HG03354 (cell line): ENCODE results near the gene PPP2R3B.
"Not testable (repeated sequence)": the region's sequence is repeated elsewhere in the genome, so short reads cannot be mapped to it uniquely, and the experiment has no call there.

Experiments
- ATAC-seq: cut with Tn5 transposase; IDR thresholded peaks from one replicate; pipeline ENCODE4 v1.9.1; 2021; ENCODE audit warnings: mild to moderate bottlenecking; ENCODE audit not compliant: unreplicated experiment, poor library complexity, severe bottlenecking

Gene PPP2R3B, protein sequence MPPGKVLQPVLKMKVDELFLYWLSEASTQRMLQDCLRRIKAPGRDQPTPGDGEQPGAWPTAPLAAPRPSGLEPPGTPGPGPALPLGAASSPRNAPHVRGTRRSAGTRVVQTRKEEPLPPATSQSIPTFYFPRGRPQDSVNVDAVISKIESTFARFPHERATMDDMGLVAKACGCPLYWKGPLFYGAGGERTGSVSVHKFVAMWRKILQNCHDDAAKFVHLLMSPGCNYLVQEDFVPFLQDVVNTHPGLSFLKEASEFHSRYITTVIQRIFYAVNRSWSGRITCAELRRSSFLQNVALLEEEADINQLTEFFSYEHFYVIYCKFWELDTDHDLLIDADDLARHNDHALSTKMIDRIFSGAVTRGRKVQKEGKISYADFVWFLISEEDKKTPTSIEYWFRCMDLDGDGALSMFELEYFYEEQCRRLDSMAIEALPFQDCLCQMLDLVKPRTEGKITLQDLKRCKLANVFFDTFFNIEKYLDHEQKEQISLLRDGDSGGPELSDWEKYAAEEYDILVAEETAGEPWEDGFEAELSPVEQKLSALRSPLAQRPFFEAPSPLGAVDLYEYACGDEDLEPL

DNA sequence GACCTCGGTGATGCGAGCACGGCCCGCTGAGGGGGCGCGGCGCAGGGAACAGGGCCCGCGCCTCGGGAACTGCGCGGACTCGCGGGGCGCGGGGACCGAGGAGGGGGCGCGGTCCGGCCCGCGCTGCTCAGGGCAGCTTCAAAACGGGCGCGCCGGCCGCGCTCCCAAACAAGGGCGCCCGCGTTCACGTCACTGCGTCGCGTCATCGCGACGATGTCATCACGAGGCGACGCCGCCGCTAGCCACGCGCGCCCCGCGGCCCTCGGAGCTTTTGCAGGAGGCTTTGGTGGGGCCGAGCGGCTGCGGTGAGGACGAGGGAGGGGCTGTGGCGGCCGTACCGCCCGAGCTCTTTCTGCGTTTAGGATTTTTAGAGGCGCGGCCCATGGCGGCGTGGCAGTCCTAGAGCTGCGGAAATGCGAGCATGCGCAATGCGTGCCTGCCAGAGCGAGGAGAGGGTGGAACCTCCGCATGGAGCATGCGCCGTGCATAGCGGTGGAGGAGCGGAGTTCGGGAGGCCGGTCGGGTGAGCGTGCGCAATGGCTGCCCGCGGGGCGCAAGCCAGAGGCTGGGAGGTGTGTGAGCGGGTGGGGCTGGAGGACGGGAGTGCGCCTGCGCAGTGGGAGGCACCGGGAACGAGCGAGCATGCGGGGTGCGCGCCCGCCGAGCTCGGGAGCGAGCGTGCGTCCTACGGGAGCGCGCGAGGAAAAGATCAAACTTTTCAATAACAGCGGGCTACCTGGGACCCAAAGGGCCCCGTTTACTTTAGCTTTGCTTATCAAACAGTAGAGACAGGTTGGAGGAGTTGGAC is at the start of gene PPP2R3B:
TSS of gene PPP2R3B (minus strand) at position 140 of the 808 bp plus-strand sequence. CDS start 216 bp downstream, outside the sequence.
- peak; percentile 95 for ATAC-seq

DNA sequence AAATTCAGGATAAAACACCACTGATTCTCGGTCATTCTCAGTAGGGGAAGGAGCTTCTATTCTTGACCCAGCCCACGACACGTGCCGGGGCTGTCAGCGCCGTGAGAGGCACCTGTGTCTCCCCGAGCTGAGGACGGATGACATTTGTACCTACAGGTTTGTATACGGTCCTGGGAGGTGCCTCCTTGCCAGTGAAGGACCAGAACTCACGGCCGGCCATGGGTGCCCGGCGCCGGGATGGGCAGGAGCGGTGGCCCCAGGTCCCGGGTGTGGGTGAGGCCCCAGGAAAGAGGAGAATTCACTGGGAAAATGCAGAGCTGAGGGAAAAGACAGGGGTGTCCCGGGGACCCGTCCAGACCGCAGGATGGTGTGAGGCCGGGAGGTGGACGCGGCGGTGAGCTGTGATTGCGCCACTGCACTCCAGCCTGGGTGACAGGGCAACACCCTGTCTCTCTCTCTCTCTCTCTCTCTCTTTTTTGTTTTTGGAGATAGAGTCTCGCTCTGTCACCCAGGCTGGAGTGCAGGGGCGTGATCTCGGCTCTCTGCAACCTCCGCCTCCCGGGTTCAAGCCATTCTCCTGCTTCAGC is 48.9 kb upstream of the PPP2R3B start:
- ATAC-seq: no peak

DNA sequence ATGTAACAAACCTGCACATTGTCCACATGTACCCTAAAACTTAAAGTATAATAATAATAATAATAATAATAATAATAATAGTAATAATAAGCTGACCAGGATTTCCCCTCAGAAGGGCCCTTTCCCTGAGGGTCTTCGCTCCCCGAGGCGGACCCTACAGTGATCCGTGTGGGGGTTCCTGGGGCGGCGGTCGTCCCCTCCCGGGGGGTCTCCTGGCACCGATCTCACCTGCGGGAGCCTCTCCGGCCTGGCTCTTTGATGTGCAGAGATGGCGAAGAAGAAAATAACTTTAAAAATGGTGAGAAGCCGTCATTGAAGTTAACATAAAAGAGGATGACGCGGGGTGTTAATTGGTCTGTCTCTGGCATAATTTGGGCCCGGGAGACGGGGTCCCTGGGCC is 48.2 kb upstream of the PPP2R3B start:
- ATAC-seq: no peak

DNA sequence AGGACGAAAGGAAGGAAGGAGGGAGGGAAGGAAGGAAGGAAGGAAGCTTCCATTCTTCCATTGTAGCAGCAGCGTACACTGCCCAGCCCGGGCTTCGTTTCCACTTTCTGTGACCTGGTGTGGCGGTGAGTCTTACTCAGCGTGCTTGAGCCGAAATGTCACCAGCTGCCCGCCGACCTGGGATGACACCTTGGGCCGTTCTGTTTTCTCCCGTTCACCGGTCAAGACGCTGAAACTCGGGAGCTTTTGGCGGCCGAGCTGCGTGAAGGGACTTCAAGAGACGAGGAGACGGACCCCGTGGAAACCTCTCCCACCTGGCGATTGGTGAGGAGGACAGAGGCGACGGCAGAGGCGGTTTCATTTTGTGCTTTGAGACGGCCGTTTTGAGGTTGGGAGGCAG is 47.1 kb upstream of the PPP2R3B start:
- ATAC-seq: no peak

DNA sequence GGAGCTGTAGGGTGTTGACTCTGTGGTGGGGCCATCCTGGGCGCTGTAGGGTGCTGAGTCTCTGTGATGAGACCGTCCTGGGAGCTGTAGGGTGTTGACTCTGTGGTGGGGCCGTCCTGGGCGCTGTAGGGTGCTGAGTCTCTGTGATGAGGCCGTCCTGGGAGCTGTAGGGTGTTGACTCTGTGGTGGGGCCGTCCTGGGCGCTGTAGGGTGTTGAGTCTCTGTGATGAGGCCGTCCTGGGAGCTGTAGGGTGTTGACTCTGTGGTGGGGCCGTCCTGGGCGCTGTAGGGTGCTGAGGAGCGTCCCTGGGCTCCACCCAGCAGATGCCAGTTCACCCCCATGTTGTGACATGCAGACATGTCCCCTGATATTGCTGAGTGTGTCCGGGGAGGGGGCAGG is 46.0 kb upstream of the PPP2R3B start:
- ATAC-seq: not testable (repeated sequence)

DNA sequence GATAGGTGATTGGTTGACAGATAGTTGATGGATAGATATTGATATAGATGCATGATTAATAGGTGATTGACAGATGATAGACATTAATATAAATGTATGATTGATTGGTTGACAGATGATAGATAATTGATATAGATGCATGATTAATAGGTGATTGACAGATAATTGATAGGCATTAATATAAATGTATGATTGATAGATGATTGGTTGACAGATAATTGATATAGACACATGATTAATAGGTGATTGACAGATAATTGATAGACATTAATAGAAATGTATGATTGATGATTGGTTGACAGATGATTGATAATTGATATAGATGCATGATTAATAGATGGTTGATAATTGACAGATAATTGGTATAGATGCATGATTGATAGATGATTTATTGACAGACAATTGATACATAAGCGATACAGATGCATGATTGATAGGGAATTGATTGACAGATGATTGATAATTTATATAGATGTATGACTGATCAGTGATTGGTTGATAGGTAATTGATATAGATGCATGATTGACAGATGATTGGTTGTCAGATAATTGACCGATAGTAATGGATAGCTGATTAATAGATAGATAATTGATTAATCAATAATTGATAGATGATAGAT is 44.9 kb upstream of the PPP2R3B start:
- no peak for ATAC-seq

DNA sequence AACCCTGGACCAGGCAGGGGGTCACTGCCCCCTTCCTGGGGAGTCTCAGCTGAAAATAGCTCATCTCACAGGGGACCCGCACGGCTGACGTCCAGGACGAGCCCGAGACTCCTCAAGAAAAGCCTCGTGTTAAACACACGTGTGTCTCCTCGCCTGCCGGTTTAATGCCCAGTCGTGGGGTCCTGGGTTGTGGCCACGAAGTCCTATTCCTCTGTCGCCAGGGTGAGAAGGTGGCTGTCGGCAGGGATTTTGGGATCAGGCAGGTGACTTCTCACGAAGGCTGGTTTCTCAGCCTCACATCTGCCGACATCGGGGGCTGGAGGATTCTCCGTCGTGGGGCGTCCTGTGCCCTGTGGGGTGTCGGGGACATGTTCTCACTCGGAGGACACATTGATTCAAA is 44.3 kb upstream of the PPP2R3B start:
- no peak for ATAC-seq

DNA sequence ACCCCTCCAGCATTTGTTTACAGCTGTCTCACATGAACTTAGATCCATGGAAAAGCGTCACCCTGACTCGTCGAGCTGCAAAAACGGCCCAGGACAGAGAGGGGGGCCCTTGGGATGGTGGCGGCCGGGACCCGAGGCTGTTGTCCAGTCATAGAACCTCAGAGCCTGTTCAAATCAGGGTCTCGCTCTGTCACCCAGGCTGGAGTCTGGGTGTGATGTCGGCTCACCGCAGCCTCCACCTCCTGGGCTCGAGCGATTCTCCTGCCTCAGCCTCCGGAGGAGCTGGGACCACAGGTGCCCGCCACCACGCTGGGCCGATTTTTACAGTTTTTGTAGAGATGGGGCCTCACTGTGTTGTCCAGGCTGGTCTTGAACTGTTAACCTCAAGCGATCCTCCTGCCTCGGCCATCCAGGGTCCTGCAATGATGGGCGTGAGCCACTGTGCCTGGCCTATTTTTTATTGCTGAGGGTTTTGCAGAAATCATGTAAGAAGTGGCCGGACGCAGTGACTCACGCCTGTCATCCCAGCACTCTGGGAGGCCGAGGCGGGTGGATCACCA is 42.6 kb upstream of the PPP2R3B start:
- no peak for ATAC-seq

DNA sequence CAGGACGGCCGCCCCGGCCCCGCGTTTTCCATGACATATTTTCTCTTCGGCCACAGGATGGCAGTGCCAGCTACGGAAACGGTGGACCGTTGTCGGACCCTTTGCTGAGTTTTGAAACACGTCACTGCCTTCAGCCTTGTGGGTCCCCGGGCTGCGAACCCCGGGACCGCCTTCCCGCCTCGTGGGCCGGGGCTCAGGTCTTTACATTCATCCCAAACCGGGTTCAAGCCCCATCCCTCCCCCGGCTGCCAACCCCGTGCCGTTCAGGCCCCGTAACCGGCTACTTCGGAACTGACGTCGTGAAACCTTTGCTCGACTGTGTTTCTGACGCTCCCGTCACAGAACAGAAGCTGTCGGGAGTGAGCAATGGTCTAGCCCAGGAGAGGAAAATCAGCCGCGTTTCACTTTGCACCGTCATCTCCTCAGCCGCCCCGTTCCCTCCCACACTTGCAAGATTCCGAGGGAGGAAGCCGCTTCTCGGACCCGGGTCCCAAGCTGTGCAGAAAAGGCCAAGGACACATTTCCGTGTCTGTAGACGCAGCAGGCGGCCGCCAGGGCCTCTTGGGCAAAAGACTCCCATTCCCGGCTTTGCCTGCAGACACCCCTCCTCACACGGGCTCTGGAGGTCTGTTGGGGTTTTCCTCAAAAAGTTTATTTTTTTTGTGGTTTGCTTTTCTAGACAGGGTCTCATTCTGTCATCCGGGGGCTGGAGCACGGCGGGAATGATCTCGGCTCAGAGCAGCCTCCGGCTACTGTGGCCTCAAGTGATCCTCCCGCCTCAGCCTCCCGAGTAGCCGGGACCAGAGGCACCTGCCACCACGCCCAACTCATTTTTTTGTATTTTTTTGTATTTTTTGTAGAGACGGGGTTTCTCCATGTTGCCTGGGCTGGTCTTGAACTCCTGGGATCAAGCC is 41.4 kb upstream of the PPP2R3B start:
- no peak for ATAC-seq

DNA sequence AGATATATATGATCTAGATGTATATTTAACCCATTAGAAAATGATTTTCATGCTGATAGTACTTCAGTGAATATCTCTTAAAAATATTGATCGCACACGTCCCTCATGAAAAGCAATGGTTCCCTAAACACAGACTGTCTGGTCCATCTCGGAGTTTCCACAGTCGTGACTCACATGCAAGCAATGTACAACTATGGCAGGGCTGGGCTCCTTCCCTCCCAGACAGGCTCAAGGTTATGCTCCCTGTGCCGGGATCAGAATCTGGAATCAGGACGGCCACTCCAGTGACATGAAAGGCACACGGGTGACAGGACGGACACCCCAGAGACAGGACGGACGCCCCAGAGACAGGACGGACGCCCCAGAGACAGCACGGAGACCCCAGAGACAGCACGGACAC is 40.2 kb upstream of the PPP2R3B start:
- ATAC-seq: no peak

DNA sequence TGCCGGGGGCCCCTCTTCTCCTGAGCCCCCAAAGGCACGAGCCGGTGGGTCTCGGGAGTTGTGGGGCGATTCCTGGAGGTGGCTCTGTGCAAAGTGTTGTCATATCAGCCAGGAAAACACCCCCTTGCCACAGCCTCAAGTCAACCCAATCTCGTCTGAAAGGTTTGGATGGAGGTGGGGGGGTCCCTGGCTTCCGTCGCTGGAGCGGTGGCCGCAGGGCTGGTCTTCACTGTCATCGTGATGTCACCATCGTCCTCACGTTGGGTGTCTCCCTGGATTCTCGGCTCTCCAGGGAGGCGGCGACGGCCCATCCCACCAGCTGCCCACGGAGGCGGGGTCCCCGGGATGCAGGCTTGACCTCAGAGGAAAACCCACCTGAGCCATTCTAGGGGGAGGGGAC is 38.3 kb upstream of the PPP2R3B start:
- ATAC-seq: no peak

DNA sequence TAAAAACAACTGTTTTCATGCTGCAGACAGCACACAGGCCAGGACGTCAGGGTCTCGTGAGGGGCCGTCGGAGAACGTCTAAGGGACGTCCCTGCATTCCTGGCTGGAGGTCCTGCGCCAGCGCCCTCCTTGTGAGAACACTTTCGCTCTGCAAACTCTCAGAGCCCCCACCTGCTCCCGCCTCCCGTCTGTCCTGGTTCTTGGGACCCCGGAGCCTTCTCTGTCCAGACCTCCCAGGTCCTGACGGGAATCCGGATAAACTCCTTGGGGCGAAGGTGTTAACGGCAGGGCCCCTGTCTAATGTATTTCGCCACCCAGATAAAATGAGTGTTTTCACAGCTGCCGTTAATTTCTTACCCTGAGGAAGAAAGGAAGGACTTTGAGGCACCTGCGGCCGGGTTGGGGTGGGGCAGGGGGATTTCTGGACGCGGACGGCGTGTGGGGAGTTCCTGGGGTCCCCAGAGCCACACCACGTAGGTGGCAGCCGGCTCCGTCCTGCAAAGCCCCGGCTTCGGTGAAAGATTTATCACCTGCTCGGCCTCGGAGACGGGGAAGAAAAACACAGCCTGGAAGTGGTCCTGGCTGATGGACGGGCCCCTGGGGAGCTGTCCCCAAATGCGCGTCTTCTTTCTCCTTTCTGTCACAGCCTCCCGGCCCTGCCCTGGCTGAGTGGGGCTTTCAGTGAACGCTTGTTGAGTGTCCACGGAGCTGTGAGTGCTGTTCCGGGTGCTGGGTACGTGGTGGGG is 35.1 kb upstream of the PPP2R3B start:
- no peak for ATAC-seq

DNA sequence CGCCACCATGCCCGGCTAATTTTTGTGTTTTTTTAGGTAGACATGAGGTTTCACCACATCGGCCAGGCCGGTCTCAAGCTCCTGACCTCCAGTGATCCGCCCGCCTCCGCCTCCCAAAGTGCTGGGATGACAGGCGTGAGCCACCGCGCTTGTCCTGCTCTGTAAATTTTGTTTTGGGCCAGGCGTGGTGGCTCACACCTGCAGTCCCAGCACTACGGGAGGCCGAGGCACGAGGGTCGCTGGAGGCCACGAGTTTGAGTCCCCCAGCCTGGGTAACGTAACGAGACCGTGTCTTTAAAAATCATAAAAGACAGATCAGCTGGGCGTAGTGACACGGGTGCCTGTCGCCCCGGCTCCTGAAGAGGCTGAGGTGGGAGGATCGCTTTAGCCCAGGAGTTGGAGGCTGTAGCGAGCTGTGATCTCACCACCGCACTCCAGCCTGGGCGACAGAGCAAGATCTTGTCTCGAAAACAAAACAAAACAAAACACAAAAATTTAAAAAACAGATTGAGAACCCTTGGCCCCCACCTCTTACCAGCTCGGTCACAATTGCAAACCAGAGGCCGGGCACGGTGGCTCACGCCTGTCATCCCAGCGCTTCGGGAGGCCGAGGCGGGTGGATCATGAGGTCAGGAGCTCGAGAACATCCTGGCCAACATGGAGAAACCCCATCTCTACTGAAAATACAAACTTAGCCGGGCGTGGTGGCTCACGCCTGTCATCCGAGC is 34.0 kb upstream of the PPP2R3B start:
- ATAC-seq: no peak

DNA sequence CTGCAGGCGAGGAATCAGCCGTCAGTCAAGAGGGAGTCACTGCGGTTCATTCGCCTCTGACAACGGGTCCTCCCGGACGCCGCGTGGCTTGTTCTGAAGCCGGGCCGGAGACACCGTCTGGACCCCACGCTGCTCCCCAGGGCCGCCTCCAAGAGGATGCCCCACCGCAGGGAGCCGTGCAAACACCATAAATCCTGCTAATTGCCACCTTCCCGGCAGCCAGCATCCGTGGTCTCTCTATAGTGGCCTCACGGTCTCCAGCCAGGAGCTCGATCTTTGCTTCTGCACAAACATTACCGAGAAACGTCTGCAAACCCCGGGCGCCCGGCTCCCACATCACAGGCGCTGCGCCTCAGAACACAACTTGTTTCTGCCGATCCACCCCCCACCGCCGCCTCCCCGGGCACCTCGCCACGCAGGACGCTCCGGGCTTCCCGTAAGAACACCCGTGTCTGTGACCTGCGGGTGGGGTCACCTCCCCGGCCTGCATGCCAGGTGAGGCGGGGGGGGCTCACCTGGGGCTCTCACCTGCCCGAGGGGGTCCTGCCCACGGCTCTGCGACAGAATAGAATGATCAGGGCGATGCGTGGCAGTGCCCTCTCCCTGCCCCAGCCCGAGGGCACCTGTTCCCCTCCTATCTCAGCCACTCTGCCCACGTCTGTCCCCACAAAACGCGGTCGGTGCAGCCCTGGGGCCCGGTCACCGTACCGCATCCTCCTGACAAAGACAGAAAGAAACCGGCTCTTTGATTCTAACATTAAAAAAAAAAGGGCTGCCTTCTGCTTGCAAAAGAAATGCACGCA is 32.4 kb upstream of the PPP2R3B start:
- ATAC-seq: no peak

DNA sequence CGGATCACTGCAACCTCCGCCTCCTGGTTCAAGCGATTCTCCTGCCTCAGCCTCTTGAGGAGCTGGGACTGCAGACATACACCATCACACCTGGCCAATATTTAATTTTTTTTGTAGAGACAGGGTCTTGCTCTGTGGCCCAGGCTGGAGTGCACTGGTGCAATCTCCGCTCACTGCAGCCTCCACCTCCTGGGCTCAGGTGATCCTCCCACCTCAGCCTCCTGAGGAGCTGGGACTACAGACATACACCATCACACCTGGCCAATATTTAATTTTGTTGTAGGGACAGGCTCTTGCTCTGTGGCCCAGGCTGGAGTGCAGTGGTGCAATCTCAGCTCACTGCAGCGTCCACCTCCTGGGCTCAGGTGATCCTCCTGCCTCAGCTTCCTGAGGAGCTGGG is 28.8 kb upstream of the PPP2R3B start:
- ATAC-seq: not testable (repeated sequence)

DNA sequence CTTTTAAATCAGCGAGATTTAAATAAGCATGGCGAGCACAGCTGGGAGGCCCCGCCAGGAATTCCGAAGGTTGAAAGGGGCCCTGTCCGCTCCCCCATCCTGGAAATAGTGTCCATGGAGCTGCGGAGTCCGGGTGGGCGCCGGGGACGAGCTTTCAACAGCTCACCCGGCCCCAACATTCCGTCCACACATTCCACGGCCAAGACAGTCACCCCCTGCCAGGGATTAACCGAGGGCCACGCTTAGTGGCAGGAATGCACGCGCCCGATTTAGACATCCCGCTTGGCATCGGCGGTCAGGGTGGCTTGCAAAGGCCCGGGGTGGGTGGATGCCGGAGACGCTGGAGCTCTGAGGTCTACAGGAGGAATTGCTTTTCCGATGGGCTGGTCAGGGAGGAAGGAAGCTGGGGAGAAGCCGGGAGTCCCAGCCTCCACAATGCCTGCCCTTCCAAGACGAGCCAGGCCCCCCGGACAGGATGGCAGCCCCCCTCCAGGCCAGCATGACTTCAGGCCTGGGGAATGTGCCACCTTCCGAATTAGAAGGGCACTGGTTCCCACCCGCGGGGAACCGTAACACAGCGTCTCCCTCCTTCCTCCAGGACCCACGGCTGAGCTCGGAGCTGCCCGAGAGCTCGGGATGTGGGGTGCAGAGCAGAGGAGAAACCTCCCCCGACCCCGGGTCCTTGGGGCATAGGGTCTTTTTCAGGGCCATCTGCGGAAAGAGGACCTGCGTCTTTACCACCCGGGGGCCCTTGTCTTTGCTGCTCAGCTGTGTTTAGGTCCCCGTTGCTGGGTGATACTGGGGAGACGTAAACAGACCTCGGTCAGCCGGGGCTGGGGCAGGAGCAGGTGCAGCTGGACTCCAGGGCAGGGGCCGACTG is 26.9 kb upstream of the PPP2R3B start:
- ATAC-seq: no peak
